Measurements from ENCODE around the gene SIGLEC5. TPM values are rescaled to one million over a fixed set of nuclear protein-coding genes. Genes with fewer than 3 reads are reported as not detected.

SIGLEC5 gene
- total RNA-seq, 1 donor from 2014 or later = not detected

DNA sequence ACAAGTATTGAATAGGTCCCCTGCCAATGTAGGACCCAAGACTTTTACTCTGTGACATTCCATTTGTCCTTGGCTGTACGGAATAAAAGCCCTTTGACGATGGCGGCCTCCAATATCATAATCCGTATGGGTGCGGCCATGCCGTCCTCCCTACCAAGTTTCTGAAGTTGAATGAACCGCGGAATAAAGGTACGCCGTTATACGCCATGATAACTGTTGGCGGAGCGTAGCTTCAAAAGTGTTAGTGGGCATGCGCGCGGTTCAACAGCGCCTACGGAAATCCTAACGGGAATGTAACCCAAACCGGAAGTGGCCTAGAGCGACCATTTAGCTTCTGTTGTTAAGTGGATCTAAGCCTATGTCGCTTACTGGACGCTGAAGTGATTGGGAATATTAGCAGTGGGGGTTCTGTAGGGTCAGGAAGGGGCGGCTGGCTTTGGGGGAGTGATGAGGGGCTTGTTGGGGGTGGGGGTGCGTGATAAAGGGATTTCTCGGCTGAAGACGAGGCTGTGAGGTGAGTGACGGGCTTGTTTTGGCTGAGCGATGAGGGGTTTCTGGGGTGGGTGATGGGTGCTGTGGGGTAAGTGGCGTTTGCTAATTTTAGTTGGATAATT lies 59.1 kb downstream of the SIGLEC5 start, which contains the start of gene ZNF175:
Gene ZNF175, plus strand, starts transcription at position 322 of the 614 bp plus-strand sequence. CDS start 2,047 bp downstream, outside the sequence.
- H3K4me1 Mint-ChIP-seq (ENCODE audit: low read depth, unreplicated experiment) = peaks cover 18% of the 10 kb centered on the region
- H3K79me2 ChIP-seq (ENCODE audit: insufficient read depth, low read length) = peaks cover 30% of the 10 kb centered on the region
- H3K4me1 ChIP-seq (ENCODE audit: insufficient read depth, low read length) = peaks cover 15% of the 10 kb centered on the region
- peak within 1 kb of the TSS; percentile 94 for H3K4me2 ChIP-seq (ENCODE audit: low read length)
- peak; percentile 91 for DNase-seq (ENCODE audit: low read depth)
- H3K4me3 Mint-ChIP-seq (ENCODE audit: unreplicated experiment) = peak within 1 kb of the TSS; percentile 93
- H3K9me3 Mint-ChIP-seq (ENCODE audit: unreplicated experiment) = no peaks in the 10 kb centered on the region
- peaks cover 4% of the 10 kb centered on the region for H4K20me1 ChIP-seq (ENCODE audit: insufficient read depth, low read length)
- no peaks in the 10 kb centered on the region for H3K9me3 ChIP-seq (ENCODE audit: insufficient read depth, low read depth, low read length)
- peak within 1 kb of the TSS; percentile 77 for H3K4me3 ChIP-seq (ENCODE audit: insufficient read depth, low read depth, low read length)
- H3K27me3 ChIP-seq (ENCODE audit: insufficient read depth, low read length) = no peaks in the 10 kb centered on the region
- H3K36me3 Mint-ChIP-seq (ENCODE audit: low read depth, unreplicated experiment) = peaks cover 3% of the 10 kb centered on the region
- H3K27ac ChIP-seq (ENCODE audit: low read depth, low read length) = peak within 1 kb of the TSS; percentile 76
- H3K36me3 ChIP-seq (ENCODE audit: insufficient read depth, low read length) = peaks cover 6% of the 10 kb centered on the region
- H3K27ac Mint-ChIP-seq (ENCODE audit: unreplicated experiment) = peak within 1 kb of the TSS; percentile 86
- TF ChIP-seq, protein P1, sequence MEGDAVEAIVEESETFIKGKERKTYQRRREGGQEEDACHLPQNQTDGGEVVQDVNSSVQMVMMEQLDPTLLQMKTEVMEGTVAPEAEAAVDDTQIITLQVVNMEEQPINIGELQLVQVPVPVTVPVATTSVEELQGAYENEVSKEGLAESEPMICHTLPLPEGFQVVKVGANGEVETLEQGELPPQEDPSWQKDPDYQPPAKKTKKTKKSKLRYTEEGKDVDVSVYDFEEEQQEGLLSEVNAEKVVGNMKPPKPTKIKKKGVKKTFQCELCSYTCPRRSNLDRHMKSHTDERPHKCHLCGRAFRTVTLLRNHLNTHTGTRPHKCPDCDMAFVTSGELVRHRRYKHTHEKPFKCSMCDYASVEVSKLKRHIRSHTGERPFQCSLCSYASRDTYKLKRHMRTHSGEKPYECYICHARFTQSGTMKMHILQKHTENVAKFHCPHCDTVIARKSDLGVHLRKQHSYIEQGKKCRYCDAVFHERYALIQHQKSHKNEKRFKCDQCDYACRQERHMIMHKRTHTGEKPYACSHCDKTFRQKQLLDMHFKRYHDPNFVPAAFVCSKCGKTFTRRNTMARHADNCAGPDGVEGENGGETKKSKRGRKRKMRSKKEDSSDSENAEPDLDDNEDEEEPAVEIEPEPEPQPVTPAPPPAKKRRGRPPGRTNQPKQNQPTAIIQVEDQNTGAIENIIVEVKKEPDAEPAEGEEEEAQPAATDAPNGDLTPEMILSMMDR (IDR thresholded peaks at IDR 0.05; ENCODE audit: insufficient read depth, low read depth, low read length) = no peak
- TF ChIP-seq EZH2 (IDR thresholded peaks at IDR 0.05; ENCODE audit: insufficient read depth, low read length) = no peak
- H3K27me3 Mint-ChIP-seq (ENCODE audit: low read depth, unreplicated experiment) = peaks cover 16% of the 10 kb centered on the region
- peak; percentile 96 for FAIRE-seq
- H3K9ac ChIP-seq (ENCODE audit: low read length) = peak within 1 kb of the TSS; percentile 92
- H2AFZ ChIP-seq (ENCODE audit: low read depth, low read length) = peak within 1 kb of the TSS; percentile 65

DNA sequence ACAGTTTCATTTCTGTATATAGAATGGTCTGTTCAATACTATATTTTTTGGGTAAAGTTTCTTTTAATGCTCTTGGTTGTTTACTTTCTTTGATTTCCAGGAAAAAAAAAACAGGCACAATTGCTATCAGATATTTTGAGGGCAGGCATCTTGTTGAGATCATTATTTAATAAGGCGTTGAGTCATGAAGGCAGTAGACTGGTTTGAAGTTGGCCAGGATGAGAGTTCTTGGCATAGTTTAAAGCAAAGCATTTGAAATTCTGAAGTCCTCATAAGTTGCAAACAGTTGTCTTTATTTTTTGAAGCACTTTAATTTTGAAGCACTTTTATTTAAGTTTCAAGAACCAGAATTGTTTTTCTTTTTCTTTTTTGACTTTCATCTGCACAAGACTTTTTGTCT lies 61.7 kb downstream of the SIGLEC5 start:
- H3K36me3 Mint-ChIP-seq (ENCODE audit: low read depth, unreplicated experiment) = no peaks in the 10 kb centered on the region
- no peak overlapping the region for H3K27ac Mint-ChIP-seq (ENCODE audit: unreplicated experiment)
- H3K27ac ChIP-seq (ENCODE audit: low read depth, low read length) = no peak overlapping the region
- FAIRE-seq (no peak), DNase-seq (ENCODE audit: low read depth) (no peak)
- peaks cover 2% of the 10 kb centered on the region for H3K27me3 ChIP-seq (ENCODE audit: insufficient read depth, low read length)
- H3K4me3 ChIP-seq (ENCODE audit: insufficient read depth, low read depth, low read length) = no peak overlapping the region
- H3K27me3 Mint-ChIP-seq (ENCODE audit: low read depth, unreplicated experiment) = peaks cover 42% of the 10 kb centered on the region
- peaks cover 15% of the 10 kb centered on the region for H3K4me1 Mint-ChIP-seq (ENCODE audit: low read depth, unreplicated experiment)
- no peaks in the 10 kb centered on the region for H3K9me3 Mint-ChIP-seq (ENCODE audit: unreplicated experiment)
- H3K36me3 ChIP-seq (ENCODE audit: insufficient read depth, low read length) = no peaks in the 10 kb centered on the region
- H3K4me2 ChIP-seq (ENCODE audit: low read length) = no peak overlapping the region
- peaks cover 16% of the 10 kb centered on the region for H3K79me2 ChIP-seq (ENCODE audit: insufficient read depth, low read length)
- TF ChIP-seq, protein P1 (IDR thresholded peaks at IDR 0.05; ENCODE audit: insufficient read depth, low read depth, low read length) = no peak
- no peak for TF ChIP-seq EZH2 (IDR thresholded peaks at IDR 0.05; ENCODE audit: insufficient read depth, low read length)
- H3K9ac ChIP-seq (ENCODE audit: low read length) = no peak overlapping the region
- peaks cover 2% of the 10 kb centered on the region for H4K20me1 ChIP-seq (ENCODE audit: insufficient read depth, low read length)
- H3K4me3 Mint-ChIP-seq (ENCODE audit: unreplicated experiment) = no peak overlapping the region
- peaks cover 13% of the 10 kb centered on the region for H3K4me1 ChIP-seq (ENCODE audit: insufficient read depth, low read length)
- no peak overlapping the region for H2AFZ ChIP-seq (ENCODE audit: low read depth, low read length)
- no peaks in the 10 kb centered on the region for H3K9me3 ChIP-seq (ENCODE audit: insufficient read depth, low read depth, low read length)

DNA sequence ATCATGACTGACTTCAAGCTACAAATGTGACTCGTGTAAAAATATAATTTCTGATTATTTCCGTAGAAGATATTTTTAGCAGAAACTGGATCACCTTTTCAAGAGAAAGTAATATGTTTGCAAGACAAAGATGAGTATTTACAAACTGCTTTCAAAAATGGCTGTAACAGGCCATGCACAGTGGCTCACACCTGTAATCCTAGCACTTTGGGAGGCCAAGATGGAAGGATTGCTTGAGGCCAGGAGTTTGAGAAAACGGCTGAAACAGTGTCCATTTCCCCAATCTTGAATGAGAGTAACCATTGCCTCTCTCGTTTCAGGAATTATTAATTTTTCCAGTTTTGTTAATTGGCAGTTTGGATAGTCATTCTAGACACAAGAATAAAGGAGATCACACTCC lies 62.6 kb downstream of the SIGLEC5 start:
- Histone ChIP-seq H3K36me3 (ENCODE audit: insufficient read depth, low read length) (no peaks in the 10 kb centered on the region), H3K9ac (ENCODE audit: low read length) (no peak overlapping the region), H3K27me3 (ENCODE audit: insufficient read depth, low read length) (peaks cover 2% of the 10 kb centered on the region), H3K4me3 (ENCODE audit: insufficient read depth, low read depth, low read length) (no peak overlapping the region), H3K4me2 (ENCODE audit: low read length) (no peak overlapping the region), H4K20me1 (ENCODE audit: insufficient read depth, low read length) (no peaks in the 10 kb centered on the region), H3K79me2 (ENCODE audit: insufficient read depth, low read length) (peaks cover 16% of the 10 kb centered on the region), H3K27ac (ENCODE audit: low read depth, low read length) (no peak overlapping the region), H3K4me1 (ENCODE audit: insufficient read depth, low read length) (peaks cover 8% of the 10 kb centered on the region), H2AFZ (ENCODE audit: low read depth, low read length) (no peak overlapping the region), H3K9me3 (ENCODE audit: insufficient read depth, low read depth, low read length) (no peaks in the 10 kb centered on the region)
- H3K36me3 Mint-ChIP-seq (ENCODE audit: low read depth, unreplicated experiment) = no peaks in the 10 kb centered on the region
- no peak overlapping the region for H3K4me3 Mint-ChIP-seq (ENCODE audit: unreplicated experiment)
- DNase-seq (ENCODE audit: low read depth) (no peak), FAIRE-seq (no peak)
- H3K9me3 Mint-ChIP-seq (ENCODE audit: unreplicated experiment) = no peaks in the 10 kb centered on the region
- peaks cover 44% of the 10 kb centered on the region for H3K27me3 Mint-ChIP-seq (ENCODE audit: low read depth, unreplicated experiment)
- H3K4me1 Mint-ChIP-seq (ENCODE audit: low read depth, unreplicated experiment) = peaks cover 8% of the 10 kb centered on the region
- no peak for TF ChIP-seq EZH2 (IDR thresholded peaks at IDR 0.05; ENCODE audit: insufficient read depth, low read length)
- TF ChIP-seq, protein P1 (IDR thresholded peaks at IDR 0.05; ENCODE audit: insufficient read depth, low read depth, low read length) = no peak
- H3K27ac Mint-ChIP-seq (ENCODE audit: unreplicated experiment) = no peak overlapping the region
